ENCODE results near the gene ADAMTS2. TPM values are rescaled to one million over a fixed set of nuclear protein-coding genes. Genes with fewer than 3 reads are reported as not detected.

Gene ADAMTS2
- total RNA-seq, 1 donor from 2014 or later = 23.5 TPM

DNA sequence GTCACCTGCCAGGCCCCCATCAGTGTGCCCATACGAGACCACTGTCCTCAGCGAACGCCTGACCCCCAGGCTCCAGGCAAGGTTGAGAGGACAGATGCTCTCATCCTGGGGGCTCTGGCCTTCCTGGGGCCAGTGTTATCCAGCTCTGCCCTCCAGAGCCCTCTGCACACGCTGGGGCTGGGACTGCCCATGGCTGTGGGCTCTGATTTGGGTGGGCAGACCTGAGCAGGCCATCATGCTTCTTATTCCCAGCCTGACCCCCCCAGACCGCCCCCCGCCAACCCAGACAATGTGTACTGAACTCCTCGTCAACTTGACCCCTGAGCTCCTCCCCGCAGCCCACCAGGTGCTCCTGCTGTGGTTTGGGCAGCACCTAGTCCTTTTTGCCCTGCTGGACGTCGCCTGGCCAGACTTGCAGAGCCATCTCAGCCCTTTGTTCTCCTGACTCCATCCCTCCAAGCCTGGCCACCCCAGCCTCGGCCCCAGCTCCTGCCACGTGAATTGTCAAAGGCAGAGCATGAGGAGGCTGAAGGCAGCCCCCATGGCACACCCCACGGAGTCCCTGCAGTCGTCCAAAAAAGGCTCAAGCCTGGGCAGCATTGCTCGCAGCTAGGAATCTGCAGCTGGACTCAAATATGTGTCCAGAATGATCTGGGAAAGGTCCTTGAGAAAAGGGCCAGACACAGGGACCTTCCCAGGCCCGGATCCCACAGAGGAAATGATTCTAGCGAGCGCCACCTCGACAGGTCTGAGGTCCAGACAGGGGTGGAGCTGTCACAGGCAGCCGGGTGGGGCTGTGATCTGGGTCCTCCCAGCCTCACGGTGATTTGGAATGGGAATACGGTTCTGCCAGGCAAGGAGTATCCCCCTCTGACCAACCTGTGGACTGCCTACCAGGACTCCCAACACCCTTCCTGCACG, 87.0 kb downstream of the ADAMTS2 start:
- H3K9me3 Mint-ChIP-seq (ENCODE audit: unreplicated experiment) = peaks cover 8% of the 10 kb centered on the region
- H3K27ac Mint-ChIP-seq (ENCODE audit: unreplicated experiment) = no peak overlapping the region
- peaks cover 24% of the 10 kb centered on the region for H3K4me1 Mint-ChIP-seq (ENCODE audit: low read depth, unreplicated experiment)
- peaks cover 6% of the 10 kb centered on the region for H3K36me3 Mint-ChIP-seq (ENCODE audit: unreplicated experiment)
- peaks cover 10% of the 10 kb centered on the region for H3K27me3 Mint-ChIP-seq (ENCODE audit: unreplicated experiment)
- peak; percentile 9 for DNase-seq
- TF ChIP-seq, protein P1, sequence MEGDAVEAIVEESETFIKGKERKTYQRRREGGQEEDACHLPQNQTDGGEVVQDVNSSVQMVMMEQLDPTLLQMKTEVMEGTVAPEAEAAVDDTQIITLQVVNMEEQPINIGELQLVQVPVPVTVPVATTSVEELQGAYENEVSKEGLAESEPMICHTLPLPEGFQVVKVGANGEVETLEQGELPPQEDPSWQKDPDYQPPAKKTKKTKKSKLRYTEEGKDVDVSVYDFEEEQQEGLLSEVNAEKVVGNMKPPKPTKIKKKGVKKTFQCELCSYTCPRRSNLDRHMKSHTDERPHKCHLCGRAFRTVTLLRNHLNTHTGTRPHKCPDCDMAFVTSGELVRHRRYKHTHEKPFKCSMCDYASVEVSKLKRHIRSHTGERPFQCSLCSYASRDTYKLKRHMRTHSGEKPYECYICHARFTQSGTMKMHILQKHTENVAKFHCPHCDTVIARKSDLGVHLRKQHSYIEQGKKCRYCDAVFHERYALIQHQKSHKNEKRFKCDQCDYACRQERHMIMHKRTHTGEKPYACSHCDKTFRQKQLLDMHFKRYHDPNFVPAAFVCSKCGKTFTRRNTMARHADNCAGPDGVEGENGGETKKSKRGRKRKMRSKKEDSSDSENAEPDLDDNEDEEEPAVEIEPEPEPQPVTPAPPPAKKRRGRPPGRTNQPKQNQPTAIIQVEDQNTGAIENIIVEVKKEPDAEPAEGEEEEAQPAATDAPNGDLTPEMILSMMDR (IDR thresholded peaks at IDR 0.05; ENCODE audit: partially characterized antibody, unreplicated experiment) = no peak
- no peak overlapping the region for H3K4me3 Mint-ChIP-seq (ENCODE audit: unreplicated experiment)

- H3K9me3 Mint-ChIP-seq (ENCODE audit: unreplicated experiment) = peaks cover 11% of the 10 kb centered on the region
- H3K27me3 Mint-ChIP-seq (ENCODE audit: unreplicated experiment) = peaks cover 10% of the 10 kb centered on the region
- H3K27ac Mint-ChIP-seq (ENCODE audit: unreplicated experiment) = no peak overlapping the region
- H3K4me3 Mint-ChIP-seq (ENCODE audit: unreplicated experiment) = no peak overlapping the region
- H3K4me1 Mint-ChIP-seq (ENCODE audit: low read depth, unreplicated experiment) = peaks cover 19% of the 10 kb centered on the region
- peaks cover 6% of the 10 kb centered on the region for H3K36me3 Mint-ChIP-seq (ENCODE audit: unreplicated experiment)
- no peak for DNase-seq
- TF ChIP-seq, protein P1 (IDR thresholded peaks at IDR 0.05; ENCODE audit: partially characterized antibody, unreplicated experiment) = no peak
Measured at GRCh38 chr5:179257176-179257682, 88.0 kb downstream of the ADAMTS2 start.

DNA sequence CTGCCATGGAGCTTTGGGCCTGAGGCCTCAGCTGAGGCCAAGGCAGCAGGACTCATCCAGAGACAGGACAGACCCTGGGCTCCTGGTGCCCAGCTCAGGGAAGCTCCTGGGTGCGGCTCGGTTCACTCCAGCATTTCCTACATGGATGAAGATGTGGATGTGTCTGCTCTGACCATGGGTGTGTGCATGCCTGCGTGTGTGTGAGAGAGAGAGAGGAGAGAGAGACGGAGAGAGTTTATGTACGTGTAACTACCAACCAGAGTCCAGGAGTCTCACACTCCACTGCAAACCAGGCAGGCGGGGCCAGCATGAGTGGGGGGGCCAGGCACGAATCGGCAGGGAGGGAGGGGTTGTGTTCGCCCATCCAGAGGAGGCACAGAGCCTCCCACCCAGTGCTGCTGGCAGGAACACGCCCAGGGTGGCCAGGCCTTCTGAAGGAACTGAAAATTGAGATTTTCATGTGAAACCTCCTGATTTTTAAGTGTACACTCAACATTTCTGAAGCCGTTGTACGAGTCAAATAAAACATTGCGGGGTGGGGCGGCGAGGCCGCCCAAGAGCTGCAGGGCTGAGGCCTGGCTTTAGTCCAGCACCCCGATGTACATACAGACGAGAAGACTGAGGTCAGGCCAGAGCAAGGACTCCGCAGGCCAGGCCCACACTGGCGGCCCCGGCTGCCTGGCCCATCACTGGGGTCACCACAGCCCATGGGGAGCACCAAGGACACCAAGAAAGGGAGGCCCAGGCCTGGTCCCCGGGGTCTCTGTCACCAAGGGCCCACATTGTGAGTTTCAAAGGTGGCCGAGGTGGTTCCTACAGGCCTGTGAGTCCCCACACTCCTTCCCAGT, 88.7 kb downstream of the ADAMTS2 start:
- DNase-seq = no peak
- Mint-ChIP-seq H3K4me1 (ENCODE audit: low read depth, unreplicated experiment) (peaks cover 18% of the 10 kb centered on the region), H3K27ac (ENCODE audit: unreplicated experiment) (peak overlapping the region; percentile 11), H3K27me3 (ENCODE audit: unreplicated experiment) (peaks cover 9% of the 10 kb centered on the region), H3K9me3 (ENCODE audit: unreplicated experiment) (peaks cover 11% of the 10 kb centered on the region), H3K36me3 (ENCODE audit: unreplicated experiment) (peaks cover 6% of the 10 kb centered on the region), H3K4me3 (ENCODE audit: unreplicated experiment) (no peak overlapping the region)
- TF ChIP-seq, protein P1 (IDR thresholded peaks at IDR 0.05; ENCODE audit: partially characterized antibody, unreplicated experiment) = no peak

DNA sequence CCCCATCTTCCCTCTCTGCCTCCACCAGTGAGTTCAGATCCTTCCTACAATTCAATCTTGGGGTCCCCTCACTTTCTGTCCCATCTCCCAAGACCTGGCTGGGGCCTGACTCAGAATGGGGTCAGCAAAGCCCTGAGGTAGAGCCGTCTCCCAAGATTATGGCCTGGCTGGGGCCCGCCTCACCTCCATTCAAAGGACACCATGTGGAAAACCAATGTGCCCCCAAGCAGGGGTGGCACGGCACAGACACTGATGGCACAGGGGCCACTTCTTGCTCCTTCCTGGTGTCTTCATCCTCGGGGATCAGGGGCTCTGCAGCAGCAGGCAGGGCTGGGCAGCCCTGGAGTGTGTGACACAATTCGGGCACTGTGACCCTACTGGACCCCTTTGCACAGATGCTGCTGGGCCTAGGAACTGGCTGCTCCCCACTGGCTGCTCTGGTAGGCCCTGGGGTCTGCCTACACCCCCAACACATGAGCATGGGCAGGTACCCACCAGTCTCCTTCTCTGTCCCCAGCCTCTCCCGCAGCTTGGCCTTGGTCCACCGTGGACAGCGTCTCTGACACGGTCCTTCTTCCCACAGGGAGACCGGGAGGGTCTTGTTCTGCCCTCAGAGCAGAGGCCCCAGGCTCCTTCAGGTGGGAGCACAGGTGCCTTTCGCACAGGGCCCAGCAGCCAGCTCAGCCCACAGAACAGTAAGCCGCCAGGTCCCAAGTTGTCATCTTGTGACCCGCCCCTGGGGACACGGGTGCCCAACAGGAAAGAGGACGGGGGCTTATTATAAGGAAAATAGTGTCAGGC, 89.5 kb downstream of the ADAMTS2 start:
- H3K4me3 Mint-ChIP-seq (ENCODE audit: unreplicated experiment) = no peak overlapping the region
- DNase-seq = peak; percentile 5

More for the DNA sequence above, 89.5 kb downstream of the ADAMTS2 start:
- H3K27me3 Mint-ChIP-seq (ENCODE audit: unreplicated experiment) = peaks cover 3% of the 10 kb centered on the region
- H3K9me3 Mint-ChIP-seq (ENCODE audit: unreplicated experiment) = peaks cover 10% of the 10 kb centered on the region
- peaks cover 13% of the 10 kb centered on the region for H3K4me1 Mint-ChIP-seq (ENCODE audit: low read depth, unreplicated experiment)
- peaks cover 6% of the 10 kb centered on the region for H3K36me3 Mint-ChIP-seq (ENCODE audit: unreplicated experiment)
- H3K27ac Mint-ChIP-seq (ENCODE audit: unreplicated experiment) = no peak overlapping the region
- TF ChIP-seq, protein P1 (IDR thresholded peaks at IDR 0.05; ENCODE audit: partially characterized antibody, unreplicated experiment) = no peak

Data from glutamatergic neuron (in vitro differentiated cells).